ENCODE results near the gene FOLR2.

GRCh38 chr11:72204886-72205285, 11.7 kb upstream of the FOLR2 start:
- TF ChIP-seq CTCF (IDR thresholded peaks at IDR 0.05), result no peak
- TF ChIP-seq POLR2A (IDR thresholded peaks at IDR 0.05), result no peak

All from lower leg skin (tissue), 3 donors.